Fibroblast of mammary gland (primary cell): ENCODE results near the gene ARID4B.
"Not testable (repeated sequence)": the region's sequence is repeated elsewhere in the genome, so short reads cannot be mapped to it uniquely, and the experiment has no call there.

Experiments
- DNase-seq: peaks from one replicate; pipeline ENCODE4 v3.0.0-alpha.2; 2010; ENCODE audit warnings: low read depth
- H3K4me3 ChIP-seq: 2 replicates; pipeline ENCODE4 v1.5.1; 2011; ENCODE audit warnings: low read depth, mild to moderate bottlenecking, low read length, moderate library complexity; ENCODE audit not compliant: control insufficient read depth
- TF ChIP-seq, protein P1 (sequence below): conservative IDR thresholded peaks from 2 replicates; pipeline ENCODE4 v1.5.1; 2011; ENCODE audit warnings: low read depth, low read length, inconsistent platforms; ENCODE audit not compliant: control insufficient read depth, insufficient read depth

The ARID4B gene

DNA sequence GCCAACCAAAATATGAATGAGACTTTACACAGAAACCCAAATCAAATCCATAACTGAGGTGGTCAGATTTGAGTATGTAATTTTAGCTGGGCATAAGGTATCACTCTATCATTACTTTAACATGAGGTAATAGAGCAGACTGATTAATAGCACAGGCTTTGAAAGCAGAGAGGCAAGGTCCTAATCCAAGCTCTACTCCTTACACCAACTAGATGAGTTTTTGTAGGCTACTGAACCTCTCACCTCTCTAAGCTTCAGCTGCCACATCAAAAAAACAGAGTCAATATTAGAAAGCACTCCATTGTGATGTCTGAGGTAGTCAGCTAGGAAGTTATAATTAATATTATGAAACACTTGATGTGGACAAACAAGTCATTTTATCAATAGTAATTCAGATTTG, 63.7 kb downstream of the ARID4B start:
- TF ChIP-seq, protein P1, sequence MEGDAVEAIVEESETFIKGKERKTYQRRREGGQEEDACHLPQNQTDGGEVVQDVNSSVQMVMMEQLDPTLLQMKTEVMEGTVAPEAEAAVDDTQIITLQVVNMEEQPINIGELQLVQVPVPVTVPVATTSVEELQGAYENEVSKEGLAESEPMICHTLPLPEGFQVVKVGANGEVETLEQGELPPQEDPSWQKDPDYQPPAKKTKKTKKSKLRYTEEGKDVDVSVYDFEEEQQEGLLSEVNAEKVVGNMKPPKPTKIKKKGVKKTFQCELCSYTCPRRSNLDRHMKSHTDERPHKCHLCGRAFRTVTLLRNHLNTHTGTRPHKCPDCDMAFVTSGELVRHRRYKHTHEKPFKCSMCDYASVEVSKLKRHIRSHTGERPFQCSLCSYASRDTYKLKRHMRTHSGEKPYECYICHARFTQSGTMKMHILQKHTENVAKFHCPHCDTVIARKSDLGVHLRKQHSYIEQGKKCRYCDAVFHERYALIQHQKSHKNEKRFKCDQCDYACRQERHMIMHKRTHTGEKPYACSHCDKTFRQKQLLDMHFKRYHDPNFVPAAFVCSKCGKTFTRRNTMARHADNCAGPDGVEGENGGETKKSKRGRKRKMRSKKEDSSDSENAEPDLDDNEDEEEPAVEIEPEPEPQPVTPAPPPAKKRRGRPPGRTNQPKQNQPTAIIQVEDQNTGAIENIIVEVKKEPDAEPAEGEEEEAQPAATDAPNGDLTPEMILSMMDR, result no peak
- DNase-seq, result no peak
- no peak overlapping the region for H3K4me3 ChIP-seq

- no peak overlapping the region for H3K4me3 ChIP-seq
- TF ChIP-seq, protein P1, result no peak
- DNase-seq, result no peak
Observed at GRCh38 chr1:235262539-235262938, 65.4 kb downstream of the ARID4B start.

DNA sequence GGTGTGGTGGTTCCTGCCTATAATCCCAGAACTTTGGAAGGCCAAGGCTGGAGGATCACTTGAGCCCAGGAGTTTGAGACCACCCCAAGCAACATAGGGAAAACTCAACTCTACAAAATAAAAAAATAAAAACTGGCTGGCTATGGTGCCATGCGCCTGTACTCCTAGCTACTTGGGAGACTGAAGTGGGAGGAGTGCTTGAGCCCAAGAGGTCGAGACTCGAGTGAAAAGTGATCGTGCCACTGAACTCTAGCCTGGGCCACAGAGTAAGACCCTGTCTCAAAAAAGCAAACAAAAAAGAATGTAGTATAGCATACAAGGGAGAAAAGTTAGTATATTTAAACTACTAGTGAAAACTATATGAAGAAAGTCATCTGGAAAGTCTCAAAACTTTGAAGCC, 66.7 kb downstream of the ARID4B start:
- TF ChIP-seq, protein P1, result no peak
- DNase-seq, result no peak
- no peak overlapping the region for H3K4me3 ChIP-seq

DNA sequence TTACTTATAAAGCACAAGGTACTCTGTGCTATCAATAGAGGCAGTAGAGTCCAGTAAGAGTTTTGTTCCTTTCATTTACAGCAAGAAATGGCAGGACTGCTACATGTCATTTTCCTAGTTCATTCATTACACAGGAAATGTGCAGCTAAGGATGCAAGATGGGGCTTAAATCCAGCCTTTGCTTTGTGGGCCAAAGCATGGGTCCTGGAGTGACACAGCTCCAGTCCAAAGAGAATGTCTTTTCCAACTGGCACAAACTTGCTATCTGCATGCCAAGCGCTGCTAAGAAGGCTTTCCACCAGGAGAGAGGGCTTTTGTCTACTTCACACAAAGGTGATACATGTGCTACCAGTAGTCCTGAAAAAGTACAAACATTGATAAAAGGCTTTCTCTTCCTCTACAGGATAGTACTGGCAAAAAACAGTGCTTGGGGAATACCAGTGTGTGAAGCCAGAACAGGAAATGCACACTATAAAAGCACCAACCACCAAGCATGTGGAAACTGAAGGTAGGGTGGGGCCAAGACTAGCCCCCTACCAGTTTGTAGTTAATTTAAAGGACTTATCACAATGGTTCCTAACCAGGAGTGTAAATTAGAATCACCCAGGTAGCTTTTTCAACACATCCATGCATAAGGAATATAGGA, 68.7 kb downstream of the ARID4B start:
- DNase-seq, result no peak
- TF ChIP-seq, protein P1, result no peak
- H3K4me3 ChIP-seq, result no peak overlapping the region

DNA sequence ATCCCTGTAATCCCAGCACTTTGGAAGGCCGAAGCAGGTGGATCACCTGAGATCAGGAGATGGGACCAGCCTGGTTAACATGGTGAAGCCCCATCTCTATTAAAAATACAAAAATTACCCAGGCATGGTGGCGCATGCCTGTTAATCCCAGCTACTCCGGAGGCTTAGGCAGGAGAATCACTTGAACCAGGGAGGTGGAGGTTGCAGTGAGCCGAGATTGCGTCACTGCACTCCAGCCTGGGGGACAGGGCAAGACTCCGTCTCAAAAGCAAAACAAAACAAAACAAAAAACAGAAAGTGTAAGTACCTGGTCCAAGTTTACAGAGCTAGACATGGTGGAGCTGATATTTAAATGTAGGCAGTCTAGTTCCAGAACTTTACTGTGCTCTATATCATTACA, 69.9 kb downstream of the ARID4B start:
- DNase-seq, H3K4me3 ChIP-seq: not testable (repeated sequence)

GRCh38 chr1:235254721-235255120, 73.3 kb downstream of the ARID4B start:
- TF ChIP-seq, protein P1, result no peak
- no peak overlapping the region for H3K4me3 ChIP-seq
- DNase-seq, result no peak

DNA sequence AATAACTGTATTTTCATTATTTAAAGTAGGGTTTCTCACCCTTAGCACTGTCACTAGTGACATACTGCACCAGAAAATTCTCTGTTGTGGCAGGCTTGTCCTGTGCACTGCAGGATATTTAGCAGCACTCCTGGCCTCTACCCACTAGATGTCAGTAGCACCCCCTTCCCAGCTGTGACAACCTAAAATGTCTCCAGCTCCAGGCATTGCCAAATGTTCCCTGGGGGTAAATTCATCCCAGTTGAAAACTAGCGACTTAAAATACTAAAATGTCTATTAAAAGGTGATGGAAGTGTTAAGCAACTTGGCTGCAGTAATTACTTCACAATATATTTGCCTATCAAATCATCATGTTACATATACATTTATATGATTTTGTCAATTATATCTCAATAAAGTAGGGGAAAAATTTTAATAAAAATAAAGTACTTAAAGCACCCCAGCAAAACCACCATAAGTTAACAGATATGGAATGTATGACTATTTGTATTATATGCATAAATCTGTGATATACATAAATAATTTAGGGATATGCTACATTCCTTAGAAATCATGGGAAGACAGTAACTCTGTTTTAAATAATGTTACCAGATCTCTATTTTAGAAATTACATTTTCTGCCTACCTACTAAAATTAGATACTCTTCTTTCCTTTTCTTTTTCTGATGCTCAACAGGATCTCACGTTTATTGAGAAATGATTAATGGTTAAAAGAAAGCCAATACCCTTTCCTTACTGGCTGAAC, 74.6 kb downstream of the ARID4B start:
- H3K4me3 ChIP-seq, result no peak overlapping the region
- TF ChIP-seq, protein P1, result peak; percentile 95
- DNase-seq, result peak; percentile 78
